Ishikawa (cell line): ENCODE data around the gene MGAT4C.
A peak's percentile ranks its signal among the peaks of the same experiment; 100 is the strongest.

Source experiments
- CEBPB ChIP-seq: IDR thresholded peaks from 2 replicates; pipeline ENCODE4 v1.6.1; 2012
- CREB1 ChIP-seq: IDR thresholded peaks from 2 replicates; pipeline ENCODE4 v1.6.1; 2012; ENCODE audit warnings: low read depth
- EGR1 ChIP-seq: IDR thresholded peaks from 2 replicates; pipeline ENCODE4 v1.6.1; 2012
- EP300 ChIP-seq: IDR thresholded peaks from 2 replicates; pipeline ENCODE4 v1.6.1; 2012; ENCODE audit warnings: borderline replicate concordance
- FOXM1 ChIP-seq: IDR thresholded peaks from 2 replicates; pipeline ENCODE4 v1.6.1; 2012; ENCODE audit warnings: low read depth, borderline replicate concordance
- NFIC ChIP-seq: IDR thresholded peaks from 2 replicates; pipeline ENCODE4 v1.6.1; 2012
- RAD21 ChIP-seq: IDR thresholded peaks from 2 replicates; pipeline ENCODE4 v1.6.1; 2012; ENCODE audit warnings: low read depth
- TAF1 ChIP-seq: IDR thresholded peaks from 2 replicates; pipeline ENCODE4 v1.6.1; 2012; ENCODE audit warnings: low read depth, mild to moderate bottlenecking
- TCF12 ChIP-seq: IDR thresholded peaks from 2 replicates; pipeline ENCODE4 v1.6.1; 2012; ENCODE audit warnings: low read depth
- TEAD4 ChIP-seq: IDR thresholded peaks from 2 replicates; pipeline ENCODE4 v1.6.1; 2012
- USF1 ChIP-seq: IDR thresholded peaks from 2 replicates; pipeline ENCODE4 v1.6.1; 2012
- YY1 ChIP-seq: IDR thresholded peaks from 2 replicates; pipeline ENCODE4 v1.6.1; 2012; ENCODE audit warnings: low read depth
- ZBTB7A ChIP-seq: IDR thresholded peaks from 2 replicates; pipeline ENCODE4 v1.6.1; 2012; ENCODE audit warnings: low read depth
- TF ChIP-seq, protein P1 (sequence below): IDR thresholded peaks from 2 replicates; pipeline ENCODE4 v1.6.1; 2012; ENCODE audit warnings: low read depth, mild to moderate bottlenecking
- TF ChIP-seq, protein P2 (sequence below): IDR thresholded peaks from 2 replicates; pipeline ENCODE4 v1.6.1; 2012

MGAT4C gene

GRCh38 chr12:86234316-86234855 lies 21.8 kb downstream of the MGAT4C start:
- TF ChIP-seq EGR1 = no peak
- TF ChIP-seq ZBTB7A = no peak
- TF ChIP-seq YY1 = no peak
- TF ChIP-seq RAD21 = no peak
- TF ChIP-seq TCF12 = no peak
- no peak for TF ChIP-seq TAF1

DNA sequence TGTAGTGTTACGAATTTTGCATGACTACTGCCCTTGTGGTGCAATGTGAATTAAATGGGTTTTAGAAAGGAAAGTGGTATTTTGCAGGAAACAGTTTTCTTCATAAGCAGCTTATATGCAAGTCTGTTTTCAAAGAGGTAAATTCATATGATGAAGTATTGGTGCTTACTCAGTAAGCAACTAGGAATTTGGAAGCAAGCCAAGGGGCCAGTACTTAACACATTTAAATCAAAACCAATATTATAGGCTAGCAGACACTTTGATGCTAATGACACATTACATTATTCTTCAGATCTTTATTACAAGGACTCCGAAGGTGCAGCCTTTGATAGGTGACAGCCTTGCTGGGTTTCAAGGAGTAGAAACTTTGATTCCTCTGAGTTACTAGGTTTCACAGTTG lies 23.1 kb downstream of the MGAT4C start:
- TF ChIP-seq NFIC (peak; percentile 62), EGR1 (no peak)

DNA sequence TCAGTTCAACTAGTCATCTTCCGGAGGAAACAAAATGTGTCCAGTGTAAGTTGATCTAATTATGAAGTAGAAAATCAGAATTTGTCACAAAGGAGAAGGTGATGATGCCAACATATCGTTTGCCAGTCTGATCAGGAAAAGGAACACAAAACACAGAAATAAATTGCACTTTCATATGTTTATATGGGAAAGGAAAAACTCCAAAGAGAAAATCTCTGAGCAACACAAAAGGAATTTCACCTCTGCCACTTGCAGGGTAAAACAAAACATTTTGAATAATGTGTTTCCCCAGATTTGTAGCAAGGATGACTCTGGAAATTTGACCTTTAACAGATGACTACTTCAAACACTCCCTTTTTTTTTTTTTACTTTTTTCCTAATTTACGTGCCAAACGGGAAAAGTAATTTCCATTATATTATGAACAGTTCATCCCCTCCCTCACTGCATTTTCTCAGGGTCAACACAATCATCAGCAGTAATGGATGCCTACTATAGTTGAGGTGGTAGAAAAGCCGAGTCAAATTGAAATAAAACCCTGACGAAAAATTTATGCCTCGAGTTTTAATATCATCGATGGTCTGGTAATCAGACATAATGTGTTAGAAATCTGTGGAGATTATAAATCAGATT lies 25.6 kb downstream of the MGAT4C start:
- TF ChIP-seq FOXM1 = no peak
- no peak for TF ChIP-seq TAF1
- TF ChIP-seq, protein P1, sequence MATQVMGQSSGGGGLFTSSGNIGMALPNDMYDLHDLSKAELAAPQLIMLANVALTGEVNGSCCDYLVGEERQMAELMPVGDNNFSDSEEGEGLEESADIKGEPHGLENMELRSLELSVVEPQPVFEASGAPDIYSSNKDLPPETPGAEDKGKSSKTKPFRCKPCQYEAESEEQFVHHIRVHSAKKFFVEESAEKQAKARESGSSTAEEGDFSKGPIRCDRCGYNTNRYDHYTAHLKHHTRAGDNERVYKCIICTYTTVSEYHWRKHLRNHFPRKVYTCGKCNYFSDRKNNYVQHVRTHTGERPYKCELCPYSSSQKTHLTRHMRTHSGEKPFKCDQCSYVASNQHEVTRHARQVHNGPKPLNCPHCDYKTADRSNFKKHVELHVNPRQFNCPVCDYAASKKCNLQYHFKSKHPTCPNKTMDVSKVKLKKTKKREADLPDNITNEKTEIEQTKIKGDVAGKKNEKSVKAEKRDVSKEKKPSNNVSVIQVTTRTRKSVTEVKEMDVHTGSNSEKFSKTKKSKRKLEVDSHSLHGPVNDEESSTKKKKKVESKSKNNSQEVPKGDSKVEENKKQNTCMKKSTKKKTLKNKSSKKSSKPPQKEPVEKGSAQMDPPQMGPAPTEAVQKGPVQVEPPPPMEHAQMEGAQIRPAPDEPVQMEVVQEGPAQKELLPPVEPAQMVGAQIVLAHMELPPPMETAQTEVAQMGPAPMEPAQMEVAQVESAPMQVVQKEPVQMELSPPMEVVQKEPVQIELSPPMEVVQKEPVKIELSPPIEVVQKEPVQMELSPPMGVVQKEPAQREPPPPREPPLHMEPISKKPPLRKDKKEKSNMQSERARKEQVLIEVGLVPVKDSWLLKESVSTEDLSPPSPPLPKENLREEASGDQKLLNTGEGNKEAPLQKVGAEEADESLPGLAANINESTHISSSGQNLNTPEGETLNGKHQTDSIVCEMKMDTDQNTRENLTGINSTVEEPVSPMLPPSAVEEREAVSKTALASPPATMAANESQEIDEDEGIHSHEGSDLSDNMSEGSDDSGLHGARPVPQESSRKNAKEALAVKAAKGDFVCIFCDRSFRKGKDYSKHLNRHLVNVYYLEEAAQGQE = no peak
- TF ChIP-seq TEAD4 = no peak
- no peak for TF ChIP-seq USF1
- TF ChIP-seq CREB1 = no peak
- no peak for TF ChIP-seq YY1
- no peak for TF ChIP-seq ZBTB7A
- TF ChIP-seq EP300 = no peak
- TF ChIP-seq CEBPB = no peak
- TF ChIP-seq NFIC = no peak
- no peak for TF ChIP-seq EGR1
- TF ChIP-seq TCF12 = no peak
- TF ChIP-seq, protein P2, sequence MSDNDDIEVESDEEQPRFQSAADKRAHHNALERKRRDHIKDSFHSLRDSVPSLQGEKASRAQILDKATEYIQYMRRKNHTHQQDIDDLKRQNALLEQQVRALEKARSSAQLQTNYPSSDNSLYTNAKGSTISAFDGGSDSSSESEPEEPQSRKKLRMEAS = no peak
- TF ChIP-seq RAD21 = no peak

GRCh38 chr12:86229772-86230171 lies 26.4 kb downstream of the MGAT4C start:
- TF ChIP-seq EGR1 (no peak), TAF1 (no peak), ZBTB7A (no peak), USF1 (no peak), CEBPB (no peak), TEAD4 (no peak), RAD21 (no peak), FOXM1 (no peak), TCF12 (no peak), NFIC (no peak), CREB1 (no peak), EP300 (no peak), YY1 (no peak)
- TF ChIP-seq, protein P2 = no peak
- TF ChIP-seq, protein P1 = no peak

GRCh38 chr12:86228656-86229055 lies 27.5 kb downstream of the MGAT4C start:
- TF ChIP-seq, protein P1 = no peak
- no peak for TF ChIP-seq NFIC
- TF ChIP-seq EP300 = no peak
- no peak for TF ChIP-seq CEBPB
- TF ChIP-seq EGR1 = no peak
- no peak for TF ChIP-seq YY1
- TF ChIP-seq TEAD4 = no peak
- no peak for TF ChIP-seq USF1
- no peak for TF ChIP-seq CREB1
- TF ChIP-seq RAD21 = no peak
- no peak for TF ChIP-seq ZBTB7A
- TF ChIP-seq, protein P2 = no peak
- TF ChIP-seq TCF12 = no peak
